Activated naive CD8-positive, alpha-beta T cell treated with anti-CD3 and anti-CD28 coated beads, Interleukin-2, amount 50 U/mL, for 24 hours (primary cell): ENCODE measurements around the gene MVD.
A peak's percentile ranks its signal among the peaks of the same experiment; 100 is the strongest.

Source experiments
- ATAC-seq: fragments of 150-1000 bp; cut with Tn5 transposase; one replicate; pipeline ENCODE4 v1.10.0; 2021
- DNase-seq: peaks from one replicate; pipeline ENCODE4 v3.0.0; 2021
- H3K27ac Mint-ChIP-seq: one replicate; pipeline ENCODE4 v1.8.0; 2021; ENCODE audit warnings: mild to moderate bottlenecking, mixed read lengths
- H3K27me3 Mint-ChIP-seq: one replicate; pipeline ENCODE4 v1.8.0; 2021; ENCODE audit warnings: mixed read lengths
- H3K36me3 Mint-ChIP-seq: one replicate; pipeline ENCODE4 v1.8.0; 2021; ENCODE audit warnings: low read depth, mixed read lengths
- H3K4me1 Mint-ChIP-seq: one replicate; pipeline ENCODE4 v1.8.0; 2021; ENCODE audit warnings: mixed read lengths
- H3K4me3 Mint-ChIP-seq: one replicate; pipeline ENCODE4 v1.8.0; 2021; ENCODE audit warnings: mild to moderate bottlenecking, moderate library complexity, mixed read lengths
- H3K9me3 Mint-ChIP-seq: one replicate; pipeline ENCODE4 v1.8.0; 2021; ENCODE audit warnings: mixed read lengths

Gene MVD

GRCh38 chr16:88662843-88663606, at the start of gene MVD:
Gene MVD, minus strand, starts transcription at chr16:88663091. Its CDS starts 11 bp downstream, at chr16:88663080.
- Mint-ChIP-seq H3K27ac (peak within 1 kb of the TSS; percentile 92), H3K4me3 (peak within 1 kb of the TSS; percentile 88), H3K9me3 (no peaks in the 10 kb centered on the region), H3K27me3 (no peaks in the 10 kb centered on the region), H3K4me1 (peaks cover 17% of the 10 kb centered on the region), H3K36me3 (peaks cover 2% of the 10 kb centered on the region)
- peak; percentile 99 for ATAC-seq
- peak; percentile 95 for DNase-seq

GRCh38 chr16:88712362-88712979, 49.6 kb upstream of the MVD start:
- ATAC-seq (no peak), DNase-seq (no peak)
- H3K27me3 Mint-ChIP-seq: no peaks in the 10 kb centered on the region
- no peak overlapping the region for H3K4me3 Mint-ChIP-seq
- peaks cover 7% of the 10 kb centered on the region for H3K4me1 Mint-ChIP-seq
- no peak overlapping the region for H3K27ac Mint-ChIP-seq
- peaks cover 7% of the 10 kb centered on the region for H3K36me3 Mint-ChIP-seq
- H3K9me3 Mint-ChIP-seq: no peaks in the 10 kb centered on the region

GRCh38 chr16:88711750-88712340, 49.0 kb upstream of the MVD start:
- ATAC-seq: no peak
- Mint-ChIP-seq H3K36me3 (peaks cover 2% of the 10 kb centered on the region), H3K27me3 (no peaks in the 10 kb centered on the region), H3K4me1 (peaks cover 13% of the 10 kb centered on the region), H3K27ac (no peak overlapping the region), H3K9me3 (no peaks in the 10 kb centered on the region), H3K4me3 (no peak overlapping the region)
- DNase-seq: no peak

- no peak for DNase-seq
- no peak overlapping the region for H3K4me3 Mint-ChIP-seq
- peaks cover 15% of the 10 kb centered on the region for H3K4me1 Mint-ChIP-seq
- H3K27ac Mint-ChIP-seq: no peak overlapping the region
- H3K9me3 Mint-ChIP-seq: no peaks in the 10 kb centered on the region
- no peak for ATAC-seq
- H3K27me3 Mint-ChIP-seq: no peaks in the 10 kb centered on the region
- H3K36me3 Mint-ChIP-seq: peaks cover 2% of the 10 kb centered on the region
These were observed 47.7 kb upstream of the MVD start for GRCh38 chr16:88710556-88710955.

- Mint-ChIP-seq H3K4me1 (peaks cover 47% of the 10 kb centered on the region), H3K27me3 (no peaks in the 10 kb centered on the region), H3K36me3 (no peaks in the 10 kb centered on the region), H3K9me3 (no peaks in the 10 kb centered on the region), H3K27ac (peak overlapping the region; percentile 44), H3K4me3 (peak overlapping the region; percentile 77)
- DNase-seq (no peak), ATAC-seq (no peak)
These were observed 44.3 kb upstream of the MVD start for GRCh38 chr16:88706965-88707826.

- peak within 1 kb of the TSS; percentile 88 for H3K4me3 Mint-ChIP-seq
- no peaks in the 10 kb centered on the region for H3K9me3 Mint-ChIP-seq
- peaks cover 54% of the 10 kb centered on the region for H3K4me1 Mint-ChIP-seq
- H3K27ac Mint-ChIP-seq: peak within 1 kb of the TSS; percentile 89
- peak; percentile 68 for ATAC-seq
- no peaks in the 10 kb centered on the region for H3K27me3 Mint-ChIP-seq
- no peaks in the 10 kb centered on the region for H3K36me3 Mint-ChIP-seq
- peak; percentile 97 for DNase-seq
These were observed 43.5 kb upstream of the MVD start, which contains the start of the genes CTU2 and RNF166 for GRCh38 chr16:88706229-88706964. Gene CTU2, plus strand, starts transcription at chr16:88706503. Its CDS starts 28 bp downstream, at chr16:88706531. Gene RNF166, minus strand, starts transcription at chr16:88706408. Its CDS starts 83 bp downstream, at chr16:88706325.

- H3K4me1 Mint-ChIP-seq: peaks cover 55% of the 10 kb centered on the region
- no peaks in the 10 kb centered on the region for H3K27me3 Mint-ChIP-seq
- H3K27ac Mint-ChIP-seq: peak overlapping the region; percentile 89
- ATAC-seq (no peak), DNase-seq (peak; percentile 35)
- H3K4me3 Mint-ChIP-seq: peak overlapping the region; percentile 88
- no peaks in the 10 kb centered on the region for H3K36me3 Mint-ChIP-seq
- no peaks in the 10 kb centered on the region for H3K9me3 Mint-ChIP-seq
These were observed 42.9 kb upstream of the MVD start for GRCh38 chr16:88705801-88706228.

GRCh38 chr16:88705076-88705684, 42.3 kb upstream of the MVD start:
- Mint-ChIP-seq H3K27ac (peak overlapping the region; percentile 89), H3K27me3 (no peaks in the 10 kb centered on the region), H3K4me3 (peak overlapping the region; percentile 88), H3K4me1 (peaks cover 59% of the 10 kb centered on the region), H3K9me3 (no peaks in the 10 kb centered on the region), H3K36me3 (no peaks in the 10 kb centered on the region)
- no peak for ATAC-seq
- DNase-seq: peak; percentile 31

GRCh38 chr16:88703486-88704309, 40.8 kb upstream of the MVD start:
- DNase-seq (peak; percentile 81), ATAC-seq (peak; percentile 30)
- no peaks in the 10 kb centered on the region for H3K27me3 Mint-ChIP-seq
- peak overlapping the region; percentile 88 for H3K4me3 Mint-ChIP-seq
- H3K36me3 Mint-ChIP-seq: peaks cover 4% of the 10 kb centered on the region
- H3K9me3 Mint-ChIP-seq: no peaks in the 10 kb centered on the region
- peaks cover 66% of the 10 kb centered on the region for H3K4me1 Mint-ChIP-seq
- peak overlapping the region; percentile 91 for H3K27ac Mint-ChIP-seq

- peak overlapping the region; percentile 91 for H3K27ac Mint-ChIP-seq
- H3K4me1 Mint-ChIP-seq: peaks cover 71% of the 10 kb centered on the region
- no peaks in the 10 kb centered on the region for H3K27me3 Mint-ChIP-seq
- H3K4me3 Mint-ChIP-seq: peak overlapping the region; percentile 88
- peak; percentile 33 for DNase-seq
- ATAC-seq: no peak
- peaks cover 4% of the 10 kb centered on the region for H3K36me3 Mint-ChIP-seq
- no peaks in the 10 kb centered on the region for H3K9me3 Mint-ChIP-seq
These were observed 39.7 kb upstream of the MVD start for GRCh38 chr16:88702371-88703210.

GRCh38 chr16:88701581-88702370, 38.9 kb upstream of the MVD start:
- Mint-ChIP-seq H3K27me3 (no peaks in the 10 kb centered on the region), H3K4me3 (peak overlapping the region; percentile 88), H3K9me3 (no peaks in the 10 kb centered on the region), H3K4me1 (peaks cover 65% of the 10 kb centered on the region), H3K36me3 (peaks cover 4% of the 10 kb centered on the region), H3K27ac (peak overlapping the region; percentile 91)
- DNase-seq (peak; percentile 25), ATAC-seq (no peak)
